ENCODE data around the gene RPEL1.

The RPEL1 gene

GRCh38 chr10:103259989-103260388 lies 14.3 kb downstream of the RPEL1 start:
- Histone ChIP-seq H3K9me3 (ENCODE audit: insufficient read depth, low read depth, low read length) (no peaks in the 10 kb centered on the region), H3K9ac (ENCODE audit: low read depth, low read length, poor library complexity, severe bottlenecking) (no peak overlapping the region), H3K36me3 (ENCODE audit: insufficient read depth, low read length) (no peaks in the 10 kb centered on the region), H3F3A (ENCODE audit: low read depth) (no peaks in the 10 kb centered on the region), H4K20me1 (ENCODE audit: insufficient read depth, low read length, poor library complexity, severe bottlenecking) (no peaks in the 10 kb centered on the region), H3K9me2 (replicated peaks; ENCODE audit: low read depth, low read length) (no peaks in the 10 kb centered on the region), H2AFZ (ENCODE audit: low read length) (no peak overlapping the region), H3K4me3 (ENCODE audit: low read length, poor library complexity, severe bottlenecking) (no peak overlapping the region), H3K4me1 (ENCODE audit: insufficient read depth, low read length, poor library complexity, severe bottlenecking) (no peaks in the 10 kb centered on the region), H3K4me2 (ENCODE audit: low read depth, low read length, poor library complexity, severe bottlenecking) (no peak overlapping the region), H3K79me2 (ENCODE audit: insufficient read depth, low read length) (no peaks in the 10 kb centered on the region), H3K27me3 (ENCODE audit: insufficient read depth, low read length, poor library complexity, severe bottlenecking) (no peaks in the 10 kb centered on the region)
- TF ChIP-seq CTCF (conservative IDR thresholded peaks at IDR 0.05; ENCODE audit: low read length) (no peak), EZH2phosphoT487 (IDR thresholded peaks at IDR 0.05; ENCODE audit: borderline replicate concordance) (no peak)

DNA sequence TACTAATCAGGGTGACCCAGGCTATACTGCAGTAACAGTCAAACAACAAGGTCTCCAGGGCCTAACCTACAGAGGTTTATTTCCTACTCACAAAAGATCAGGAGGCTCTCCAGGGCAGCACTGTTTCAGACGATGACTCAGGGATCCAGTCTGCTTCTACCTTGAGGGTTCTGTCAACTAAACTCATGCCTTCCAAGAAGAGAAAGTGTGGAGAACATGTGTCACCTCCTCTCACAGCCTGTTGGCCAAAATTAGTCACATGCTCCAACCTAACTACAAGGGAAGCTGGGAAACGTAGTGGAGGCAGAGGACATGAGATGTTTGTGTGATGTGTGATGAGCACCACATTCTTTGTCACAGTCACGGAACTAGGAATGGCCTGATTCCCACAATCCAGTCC lies 16.5 kb downstream of the RPEL1 start:
- Histone ChIP-seq H3K4me3 (ENCODE audit: low read length, poor library complexity, severe bottlenecking) (no peak overlapping the region), H3K36me3 (ENCODE audit: insufficient read depth, low read length) (no peaks in the 10 kb centered on the region), H3K9me3 (ENCODE audit: insufficient read depth, low read depth, low read length) (no peaks in the 10 kb centered on the region), H3K4me2 (ENCODE audit: low read depth, low read length, poor library complexity, severe bottlenecking) (no peak overlapping the region), H2AFZ (ENCODE audit: low read length) (no peak overlapping the region), H3K4me1 (ENCODE audit: insufficient read depth, low read length, poor library complexity, severe bottlenecking) (no peaks in the 10 kb centered on the region), H3K9me2 (replicated peaks; ENCODE audit: low read depth, low read length) (no peaks in the 10 kb centered on the region), H3F3A (ENCODE audit: low read depth) (no peaks in the 10 kb centered on the region), H4K20me1 (ENCODE audit: insufficient read depth, low read length, poor library complexity, severe bottlenecking) (no peaks in the 10 kb centered on the region), H3K9ac (ENCODE audit: low read depth, low read length, poor library complexity, severe bottlenecking) (no peak overlapping the region), H3K79me2 (ENCODE audit: insufficient read depth, low read length) (no peaks in the 10 kb centered on the region), H3K27me3 (ENCODE audit: insufficient read depth, low read length, poor library complexity, severe bottlenecking) (no peaks in the 10 kb centered on the region)
- TF ChIP-seq CTCF (conservative IDR thresholded peaks at IDR 0.05; ENCODE audit: low read length) (no peak), EZH2phosphoT487 (IDR thresholded peaks at IDR 0.05; ENCODE audit: borderline replicate concordance) (no peak)

- H3K36me3 ChIP-seq (ENCODE audit: insufficient read depth, low read length): no peaks in the 10 kb centered on the region
- no peaks in the 10 kb centered on the region for H3F3A ChIP-seq (ENCODE audit: low read depth)
- no peak overlapping the region for H3K4me3 ChIP-seq (ENCODE audit: low read length, poor library complexity, severe bottlenecking)
- H3K9ac ChIP-seq (ENCODE audit: low read depth, low read length, poor library complexity, severe bottlenecking): no peak overlapping the region
- no peaks in the 10 kb centered on the region for H3K27me3 ChIP-seq (ENCODE audit: insufficient read depth, low read length, poor library complexity, severe bottlenecking)
- no peaks in the 10 kb centered on the region for H3K9me3 ChIP-seq (ENCODE audit: insufficient read depth, low read depth, low read length)
- H3K9me2 ChIP-seq (replicated peaks; ENCODE audit: low read depth, low read length): no peaks in the 10 kb centered on the region
- no peaks in the 10 kb centered on the region for H3K79me2 ChIP-seq (ENCODE audit: insufficient read depth, low read length)
- no peaks in the 10 kb centered on the region for H3K4me1 ChIP-seq (ENCODE audit: insufficient read depth, low read length, poor library complexity, severe bottlenecking)
- no peak overlapping the region for H2AFZ ChIP-seq (ENCODE audit: low read length)
- no peak for TF ChIP-seq CTCF (conservative IDR thresholded peaks at IDR 0.05; ENCODE audit: low read length)
- TF ChIP-seq EZH2phosphoT487 (IDR thresholded peaks at IDR 0.05; ENCODE audit: borderline replicate concordance): no peak
- H4K20me1 ChIP-seq (ENCODE audit: insufficient read depth, low read length, poor library complexity, severe bottlenecking): no peaks in the 10 kb centered on the region
- H3K4me2 ChIP-seq (ENCODE audit: low read depth, low read length, poor library complexity, severe bottlenecking): no peak overlapping the region
Measured at GRCh38 chr10:103265717-103266329, 20.1 kb downstream of the RPEL1 start.
